Measurements from ENCODE around the gene SNX33.

DNA sequence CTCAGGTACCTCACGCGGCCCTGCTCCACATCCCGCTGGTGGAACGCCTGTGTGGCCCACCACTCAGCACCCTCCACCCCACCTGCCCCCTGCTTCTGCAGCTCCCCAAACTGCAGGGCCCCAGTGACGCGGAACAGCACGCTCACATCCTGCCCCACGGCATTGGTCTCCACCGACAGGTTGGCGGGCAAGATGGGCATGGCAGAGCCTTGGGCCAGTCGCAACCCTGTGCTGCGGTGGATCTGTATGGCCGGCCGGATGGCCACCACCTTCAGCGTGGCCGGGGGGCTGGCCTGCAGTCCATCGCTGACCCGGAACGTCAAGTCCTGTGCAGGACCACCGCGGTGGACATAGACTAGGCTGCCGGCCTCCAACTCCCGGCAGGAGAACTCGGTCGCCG, 41.1 kb downstream of the SNX33 start:
- TF ChIP-seq, protein P1, sequence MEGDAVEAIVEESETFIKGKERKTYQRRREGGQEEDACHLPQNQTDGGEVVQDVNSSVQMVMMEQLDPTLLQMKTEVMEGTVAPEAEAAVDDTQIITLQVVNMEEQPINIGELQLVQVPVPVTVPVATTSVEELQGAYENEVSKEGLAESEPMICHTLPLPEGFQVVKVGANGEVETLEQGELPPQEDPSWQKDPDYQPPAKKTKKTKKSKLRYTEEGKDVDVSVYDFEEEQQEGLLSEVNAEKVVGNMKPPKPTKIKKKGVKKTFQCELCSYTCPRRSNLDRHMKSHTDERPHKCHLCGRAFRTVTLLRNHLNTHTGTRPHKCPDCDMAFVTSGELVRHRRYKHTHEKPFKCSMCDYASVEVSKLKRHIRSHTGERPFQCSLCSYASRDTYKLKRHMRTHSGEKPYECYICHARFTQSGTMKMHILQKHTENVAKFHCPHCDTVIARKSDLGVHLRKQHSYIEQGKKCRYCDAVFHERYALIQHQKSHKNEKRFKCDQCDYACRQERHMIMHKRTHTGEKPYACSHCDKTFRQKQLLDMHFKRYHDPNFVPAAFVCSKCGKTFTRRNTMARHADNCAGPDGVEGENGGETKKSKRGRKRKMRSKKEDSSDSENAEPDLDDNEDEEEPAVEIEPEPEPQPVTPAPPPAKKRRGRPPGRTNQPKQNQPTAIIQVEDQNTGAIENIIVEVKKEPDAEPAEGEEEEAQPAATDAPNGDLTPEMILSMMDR (IDR thresholded peaks at IDR 0.05): no peak
- TF ChIP-seq EP300 (IDR thresholded peaks at IDR 0.05) (no peak), POLR2A (IDR thresholded peaks at IDR 0.05) (no peak)
